Fibroblast of mammary gland (primary cell): Measurements from ENCODE around the gene FAM234B.

ENCODE experiments used
- DNase-seq: peaks from one replicate; pipeline ENCODE4 v3.0.0-alpha.2; 2010; ENCODE audit warnings: low read depth
- H3K4me3 ChIP-seq: 2 replicates; pipeline ENCODE4 v1.5.1; 2011; ENCODE audit warnings: low read depth, mild to moderate bottlenecking, low read length, moderate library complexity; ENCODE audit not compliant: control insufficient read depth
- CTCF ChIP-seq: conservative IDR thresholded peaks from 2 replicates; pipeline ENCODE4 v1.5.1; 2011; ENCODE audit warnings: low read depth, low read length, inconsistent platforms; ENCODE audit not compliant: control insufficient read depth, insufficient read depth

Gene FAM234B

GRCh38 chr12:13066459-13066858, 22.3 kb downstream of the FAM234B start:
- no peak overlapping the region for H3K4me3 ChIP-seq
- DNase-seq: no peak
- no peak for TF ChIP-seq CTCF

GRCh38 chr12:13067322-13067721, 23.1 kb downstream of the FAM234B start:
- TF ChIP-seq CTCF: no peak
- no peak for DNase-seq
- no peak overlapping the region for H3K4me3 ChIP-seq

GRCh38 chr12:13069380-13069779, 25.2 kb downstream of the FAM234B start:
- DNase-seq: no peak
- no peak overlapping the region for H3K4me3 ChIP-seq
- TF ChIP-seq CTCF: no peak

- no peak for DNase-seq
- no peak for TF ChIP-seq CTCF
These were observed 27.4 kb downstream of the FAM234B start for GRCh38 chr12:13071305-13072280.

GRCh38 chr12:13073173-13073572, 29.0 kb downstream of the FAM234B start:
- TF ChIP-seq CTCF: no peak
- DNase-seq: peak; percentile 24
- no peak overlapping the region for H3K4me3 ChIP-seq

More at GRCh38 chr12:13071305-13072280, 27.4 kb downstream of the FAM234B start:
- no peak overlapping the region for H3K4me3 ChIP-seq

GRCh38 chr12:13074396-13075117, 30.4 kb downstream of the FAM234B start:
- no peak for DNase-seq
- TF ChIP-seq CTCF: no peak
- no peak overlapping the region for H3K4me3 ChIP-seq
